Lower lobe of right lung (tissue), 2 donors: Measurements from ENCODE around the gene SSBP2. TPM values are rescaled to one million over a fixed set of nuclear protein-coding genes. Genes with fewer than 3 reads are reported as not detected.

ENCODE experiments used
- ATAC-seq, 2 donors: fragments of 200-7000 bp; cut with Tn5 transposase; one replicate each; pipeline ENCODE4 v1.9.1; 2020 to 2022; ENCODE audit warnings: mild to moderate bottlenecking in 2 of 2, moderate library complexity in 2 of 2
- DNase-seq: peaks from one replicate; pipeline ENCODE4 v3.0.0-alpha.2; 2020
- H3K27ac ChIP-seq: fragments of 200-600 bp; one replicate; pipeline ENCODE4 v1.8.0; 2022
- H3K27me3 ChIP-seq: fragments of 200-600 bp; one replicate; pipeline ENCODE4 v1.8.0; 2022; ENCODE audit warnings: low read depth
- H3K36me3 ChIP-seq: fragments of 200-600 bp; one replicate; pipeline ENCODE4 v1.8.0; 2022; ENCODE audit warnings: mild to moderate bottlenecking
- H3K4me1 ChIP-seq: fragments of 200-600 bp; one replicate; pipeline ENCODE4 v1.8.0; 2022
- H3K4me3 ChIP-seq: fragments of 200-600 bp; one replicate; pipeline ENCODE4 v1.8.0; 2022; ENCODE audit warnings: mild to moderate bottlenecking
- H3K9me3 ChIP-seq: fragments of 200-600 bp; one replicate; pipeline ENCODE4 v1.8.0; 2022
- CTCF ChIP-seq: fragments of 200-600 bp; IDR thresholded peaks from one replicate; pipeline ENCODE4 v1.8.0; 2022; ENCODE audit warnings: antibody characterized with exemption, mild to moderate bottlenecking
- intact Hi-C: fragments of 100-400 bp; cut with DNase I; formaldehyde crosslinking; loops from one replicate; pipeline ENCODE4 v1.11.0; 2022
- total RNA-seq: library from RNA; stranded (reverse); fragmentation: NEBNext Ultra II Directional; extraction: Animal tissue kit (Norgen Biotek cat#: 25700); gene quantifications from one replicate; pipeline ENCODE4 v1.2.1, GENCODE V29; 2021
- donor health status: DM: no; HTN: yes; CAD: no; lungs with severe emphysema.

Gene SSBP2
- total RNA-seq, 1 donor from 2014 or later: 41.1 TPM

DNA sequence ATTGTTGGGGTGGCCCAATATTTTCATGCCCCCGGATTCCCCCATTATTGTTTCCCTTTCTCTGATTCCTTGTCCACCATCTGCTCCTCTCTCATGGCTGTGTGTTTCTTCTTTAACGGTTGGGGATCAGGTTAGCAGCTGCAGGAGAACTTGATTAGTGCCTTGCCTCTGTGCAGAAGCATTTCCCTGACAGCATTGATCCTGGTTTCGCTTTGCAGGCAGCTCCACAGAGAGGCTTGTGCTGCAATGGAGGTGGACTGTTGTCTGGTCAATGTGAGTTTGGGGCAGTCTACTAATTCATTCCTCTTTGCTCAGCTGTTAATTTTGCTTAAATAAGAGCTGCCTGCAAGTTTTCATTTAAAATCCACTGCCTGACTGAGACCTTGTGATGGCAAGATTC is 32.5 kb upstream of the SSBP2 start:
- Histone ChIP-seq H3K9me3 (no peaks in the 10 kb centered on the region), H3K27ac (no peak overlapping the region), H3K27me3 (no peaks in the 10 kb centered on the region), H3K4me1 (peaks cover 38% of the 10 kb centered on the region), H3K36me3 (no peaks in the 10 kb centered on the region), H3K4me3 (no peak overlapping the region)
- intact Hi-C loops: no loop called here
- TF ChIP-seq CTCF: no peak
- ATAC-seq: no peak
- no peak for DNase-seq

GRCh38 chr5:81782811-81783210 is 31.9 kb upstream of the SSBP2 start:
- H3K27ac ChIP-seq: no peak overlapping the region
- H3K27me3 ChIP-seq: no peaks in the 10 kb centered on the region
- no peaks in the 10 kb centered on the region for H3K9me3 ChIP-seq
- DNase-seq: no peak
- no peak for ATAC-seq
- no peak for TF ChIP-seq CTCF
- no peak overlapping the region for H3K4me3 ChIP-seq
- peaks cover 36% of the 10 kb centered on the region for H3K4me1 ChIP-seq
- intact Hi-C loops: no loop called here
- H3K36me3 ChIP-seq: no peaks in the 10 kb centered on the region

GRCh38 chr5:81779916-81780266 is 29.0 kb upstream of the SSBP2 start:
- intact Hi-C loops: no loop called here
- DNase-seq (no peak), ATAC-seq (peak in 1 of 2 donors; percentile 37)
- Histone ChIP-seq H3K36me3 (no peaks in the 10 kb centered on the region), H3K4me3 (no peak overlapping the region), H3K9me3 (no peaks in the 10 kb centered on the region), H3K27ac (peak overlapping the region; percentile 81), H3K27me3 (no peaks in the 10 kb centered on the region), H3K4me1 (peaks cover 21% of the 10 kb centered on the region)
- no peak for TF ChIP-seq CTCF

- H3K27ac ChIP-seq: peak overlapping the region; percentile 81
- H3K9me3 ChIP-seq: no peaks in the 10 kb centered on the region
- H3K36me3 ChIP-seq: no peaks in the 10 kb centered on the region
- H3K4me1 ChIP-seq: peaks cover 21% of the 10 kb centered on the region
- ATAC-seq: peak; percentile 86 to 94
- peak; percentile 84 for DNase-seq
- no peaks in the 10 kb centered on the region for H3K27me3 ChIP-seq
- TF ChIP-seq CTCF: no peak
- peak overlapping the region; percentile 42 for H3K4me3 ChIP-seq
- intact Hi-C loops: no loop called here
Observed at GRCh38 chr5:81779125-81779915, 28.4 kb upstream of the SSBP2 start.

DNA sequence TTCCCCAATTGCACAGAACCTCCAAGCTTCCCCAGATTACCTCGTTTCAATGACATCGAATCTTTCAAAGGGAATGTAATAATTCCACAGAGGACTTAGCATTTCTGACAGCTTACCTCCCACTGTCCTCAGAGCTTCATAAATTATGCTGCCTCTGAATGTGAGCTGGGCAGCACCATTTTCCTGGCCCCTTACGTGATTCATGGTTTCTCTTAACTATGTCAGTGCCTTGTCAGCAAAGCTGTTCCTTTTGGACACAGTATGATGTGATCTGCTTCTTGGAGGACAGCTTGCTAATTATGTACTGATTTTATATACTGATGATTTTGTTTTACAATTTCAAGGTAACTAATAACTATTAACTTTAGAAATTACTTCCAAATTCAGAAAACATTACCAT is 27.7 kb upstream of the SSBP2 start:
- Histone ChIP-seq H3K4me3 (peak overlapping the region; percentile 42), H3K4me1 (peaks cover 21% of the 10 kb centered on the region), H3K27ac (peak overlapping the region; percentile 81), H3K27me3 (no peaks in the 10 kb centered on the region), H3K9me3 (no peaks in the 10 kb centered on the region), H3K36me3 (no peaks in the 10 kb centered on the region)
- DNase-seq (no peak), ATAC-seq (peak; percentile 47 to 74)
- intact Hi-C loops: no loop called here
- no peak for TF ChIP-seq CTCF
